Suprapubic skin (tissue), 4 donors: ENCODE results near the gene CCT2. TPM values are rescaled to one million over a fixed set of nuclear protein-coding genes. Genes with fewer than 3 reads are reported as not detected.
"Not testable (repeated sequence)": the region's sequence is repeated elsewhere in the genome, so short reads cannot be mapped to it uniquely, and the experiment has no call there.

Experiments used
- DNase-seq, 2 donors: peaks; one replicate each; pipeline ENCODE4 v3.0.0-alpha.2; 2019; ENCODE audit warnings: low spot score in 2 of 2
- H3K27ac ChIP-seq: fragments of 200-600 bp; sonication (generic); one replicate; pipeline ENCODE4 v1.5.1; 2019
- H3K27me3 ChIP-seq: fragments of 200-600 bp; sonication (generic); one replicate; pipeline ENCODE4 v1.5.1; 2019
- H3K36me3 ChIP-seq: fragments of 200-600 bp; sonication (generic); one replicate; pipeline ENCODE4 v1.5.1; 2019
- H3K4me1 ChIP-seq: fragments of 200-600 bp; sonication (generic); one replicate; pipeline ENCODE4 v1.5.1; 2019
- H3K4me3 ChIP-seq: fragments of 200-600 bp; sonication (generic); one replicate; pipeline ENCODE4 v1.5.1; 2019; ENCODE audit warnings: mild to moderate bottlenecking
- H3K9me3 ChIP-seq: fragments of 200-600 bp; sonication (generic); one replicate; pipeline ENCODE4 v1.5.1; 2019
- EP300 ChIP-seq: sonication (generic); formaldehyde crosslinking; IDR thresholded peaks from one replicate; pipeline ENCODE4 v1.6.1; 2017; ENCODE audit warnings: antibody characterized with exemption
- POLR2A ChIP-seq, 2 donors: fragments of 450-650 bp; IDR thresholded peaks; one replicate each; pipeline ENCODE4 v1.6.1; 2017; ENCODE audit warnings: antibody characterized with exemption in 2 of 2, mild to moderate bottlenecking in 2 of 2, moderate library complexity in 2 of 2
- POLR2AphosphoS5 ChIP-seq, 3 donors: sonication (generic); formaldehyde crosslinking; IDR thresholded peaks; one replicate each; pipeline ENCODE4 v1.6.1; 2017; ENCODE audit warnings: antibody characterized with exemption in 3 of 3
- WGBS: methylation state at CpG from one replicate; pipeline ENCODE4 v1.1.5; 2018; 5-methylcytosine and 5-hydroxymethylcytosine counted together
- total RNA-seq, 4 donors: library from RNA; depleted of rRNA; stranded (reverse); fragments of >200 nt; gene quantifications; one replicate each; pipeline ENCODE4 v1.1.0, GENCODE V29; 2016
- TF ChIP-seq, protein P1 (sequence below), 2 donors: fragments of 200-600 bp in 1 of 2; fragments of 450-650 bp in 1 of 2; sonication (generic) in 1 of 2; IDR thresholded peaks; one replicate each; pipeline ENCODE4 v1.5.1; 2016 to 2019; ENCODE audit warnings: antibody characterized with exemption in 2 of 2, mild to moderate bottlenecking in 1 of 2, moderate library complexity in 1 of 2

Gene CCT2
- total RNA-seq, 4 donors from 2014 or later: 81.0 to 112 (median 96.7) TPM

DNA sequence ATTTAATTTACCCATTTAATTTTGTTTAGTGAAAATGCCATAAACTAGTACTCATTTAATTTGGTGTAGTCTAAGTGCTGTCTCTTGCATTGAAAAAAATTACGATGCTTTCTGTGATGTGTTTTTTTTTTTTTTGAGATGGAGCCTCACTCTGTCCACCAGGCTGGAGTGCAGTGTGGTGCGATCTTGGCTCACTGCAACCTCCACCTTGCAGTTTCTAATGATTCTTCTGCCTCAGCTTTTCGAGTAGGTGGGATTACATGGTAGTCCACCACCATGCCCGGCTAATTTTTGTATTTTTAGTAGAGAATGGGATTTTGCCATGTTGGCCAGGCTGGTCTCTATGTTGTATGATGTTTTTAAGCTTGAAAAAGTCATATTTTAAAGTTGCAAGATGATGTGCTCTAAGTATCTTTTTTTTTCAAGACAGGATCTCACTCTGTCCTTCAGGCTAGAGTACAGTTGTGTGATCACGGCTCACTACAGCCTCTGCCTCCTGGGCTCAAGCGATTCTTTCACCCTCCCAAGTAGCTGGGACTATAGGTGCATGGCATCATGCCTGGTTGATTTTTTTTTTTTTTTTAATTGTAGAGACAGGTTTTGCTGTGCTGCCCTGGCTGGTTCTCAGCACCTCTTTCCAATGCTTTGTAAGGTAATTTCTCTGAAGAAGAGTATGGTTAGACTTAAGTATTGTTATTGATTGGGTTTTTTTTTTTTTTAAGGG lies 16.9 kb downstream of the CCT2 start:
- H3K36me3 ChIP-seq: peaks cover 62% of the 10 kb centered on the region
- no peak for DNase-seq

DNA sequence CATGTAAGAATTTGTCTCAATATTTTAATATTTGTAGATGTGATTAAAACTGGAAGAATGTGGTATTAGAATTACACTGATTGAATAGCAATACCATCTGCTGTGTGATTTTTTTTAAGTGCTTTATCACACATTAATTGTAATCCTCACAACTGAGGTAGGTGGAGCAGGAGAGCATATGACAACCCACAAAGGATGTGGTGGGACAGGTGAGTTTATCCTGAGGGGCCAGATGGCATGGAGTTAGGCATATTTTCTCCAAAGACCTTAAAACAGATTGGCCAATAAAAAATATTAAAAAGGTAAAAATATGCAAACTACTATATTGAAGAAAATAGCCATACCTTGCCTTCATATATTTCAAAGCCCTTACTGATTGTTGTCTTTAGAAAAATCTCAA lies 17.7 kb downstream of the CCT2 start:
- no peaks in the 10 kb centered on the region for H3K4me1 ChIP-seq
- no peaks in the 10 kb centered on the region for H3K9me3 ChIP-seq
- TF ChIP-seq POLR2A (IDR thresholded peaks at IDR 0.05) (no peak), EP300 (no peak), POLR2AphosphoS5 (IDR thresholded peaks at IDR 0.05) (no peak)
- TF ChIP-seq, protein P1, sequence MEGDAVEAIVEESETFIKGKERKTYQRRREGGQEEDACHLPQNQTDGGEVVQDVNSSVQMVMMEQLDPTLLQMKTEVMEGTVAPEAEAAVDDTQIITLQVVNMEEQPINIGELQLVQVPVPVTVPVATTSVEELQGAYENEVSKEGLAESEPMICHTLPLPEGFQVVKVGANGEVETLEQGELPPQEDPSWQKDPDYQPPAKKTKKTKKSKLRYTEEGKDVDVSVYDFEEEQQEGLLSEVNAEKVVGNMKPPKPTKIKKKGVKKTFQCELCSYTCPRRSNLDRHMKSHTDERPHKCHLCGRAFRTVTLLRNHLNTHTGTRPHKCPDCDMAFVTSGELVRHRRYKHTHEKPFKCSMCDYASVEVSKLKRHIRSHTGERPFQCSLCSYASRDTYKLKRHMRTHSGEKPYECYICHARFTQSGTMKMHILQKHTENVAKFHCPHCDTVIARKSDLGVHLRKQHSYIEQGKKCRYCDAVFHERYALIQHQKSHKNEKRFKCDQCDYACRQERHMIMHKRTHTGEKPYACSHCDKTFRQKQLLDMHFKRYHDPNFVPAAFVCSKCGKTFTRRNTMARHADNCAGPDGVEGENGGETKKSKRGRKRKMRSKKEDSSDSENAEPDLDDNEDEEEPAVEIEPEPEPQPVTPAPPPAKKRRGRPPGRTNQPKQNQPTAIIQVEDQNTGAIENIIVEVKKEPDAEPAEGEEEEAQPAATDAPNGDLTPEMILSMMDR (IDR thresholded peaks at IDR 0.05): no peak
- H3K4me3 ChIP-seq: no peak overlapping the region
- H3K36me3 ChIP-seq: peaks cover 54% of the 10 kb centered on the region
- H3K27me3 ChIP-seq: no peaks in the 10 kb centered on the region
- no peak for DNase-seq
- no peak overlapping the region for H3K27ac ChIP-seq

More for the DNA sequence above, 16.9 kb downstream of the CCT2 start:
- WGBS: 79% methylated on average over 6 of the region's 6 CpGs
- no peak for TF ChIP-seq EP300
- TF ChIP-seq, protein P1 (IDR thresholded peaks at IDR 0.05): no peak
- no peak for TF ChIP-seq POLR2A (IDR thresholded peaks at IDR 0.05)
- no peak for TF ChIP-seq POLR2AphosphoS5 (IDR thresholded peaks at IDR 0.05)
- H3K4me3 ChIP-seq: no peak overlapping the region
- no peaks in the 10 kb centered on the region for H3K4me1 ChIP-seq
- no peak overlapping the region for H3K27ac ChIP-seq
- H3K9me3 ChIP-seq: no peaks in the 10 kb centered on the region
- H3K27me3 ChIP-seq: no peaks in the 10 kb centered on the region

DNA sequence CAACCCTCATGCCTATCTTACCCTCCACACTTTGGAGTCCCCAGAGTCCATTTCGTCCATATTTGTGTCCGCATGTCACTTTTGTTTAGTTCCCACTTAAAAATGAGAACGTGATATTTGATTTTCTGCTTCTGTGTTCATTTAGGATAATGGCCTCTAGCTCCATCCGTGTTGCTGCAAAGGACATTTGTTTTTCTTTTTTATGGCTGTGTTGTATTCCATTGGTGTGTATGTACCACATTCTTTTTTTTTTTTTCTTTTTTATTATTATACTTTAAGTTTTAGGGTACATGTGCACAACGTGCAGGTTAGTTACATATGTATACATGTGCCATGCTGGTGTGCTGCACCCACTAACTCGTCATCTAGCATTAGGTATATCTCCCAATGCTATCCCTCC lies 18.3 kb downstream of the CCT2 start:
- H3K36me3 ChIP-seq: peaks cover 48% of the 10 kb centered on the region
- WGBS: 92% methylated on average over 6 of the region's 6 CpGs
- H3K4me1 ChIP-seq, DNase-seq, H3K9me3 ChIP-seq, H3K27ac ChIP-seq, H3K4me3 ChIP-seq, H3K27me3 ChIP-seq: not testable (repeated sequence)

DNA sequence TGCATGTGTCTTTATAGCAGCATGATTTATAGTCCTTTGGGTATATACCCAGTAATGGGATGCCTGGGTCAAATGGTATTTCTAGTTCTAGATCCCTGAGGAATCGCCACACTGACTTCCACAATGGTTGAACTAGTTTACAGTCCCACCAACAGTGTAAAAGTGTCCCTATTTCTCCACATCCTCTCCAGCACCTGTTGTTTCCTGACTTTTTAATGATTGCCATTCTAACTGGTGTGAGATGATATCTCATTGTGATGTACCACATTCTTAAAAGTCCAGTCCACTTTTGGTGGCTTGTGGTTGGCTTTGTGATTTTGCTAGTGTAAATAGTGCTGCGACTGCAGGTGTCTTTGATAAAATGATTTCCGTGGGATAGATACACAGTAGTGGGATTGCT lies 19.0 kb downstream of the CCT2 start:
- H3K4me1 ChIP-seq, H3K9me3 ChIP-seq, DNase-seq, H3K4me3 ChIP-seq, H3K27ac ChIP-seq, H3K27me3 ChIP-seq: not testable (repeated sequence)
- H3K36me3 ChIP-seq: peaks cover 40% of the 10 kb centered on the region
- 98% methylated on average over 3 of the region's 3 CpGs for WGBS

DNA sequence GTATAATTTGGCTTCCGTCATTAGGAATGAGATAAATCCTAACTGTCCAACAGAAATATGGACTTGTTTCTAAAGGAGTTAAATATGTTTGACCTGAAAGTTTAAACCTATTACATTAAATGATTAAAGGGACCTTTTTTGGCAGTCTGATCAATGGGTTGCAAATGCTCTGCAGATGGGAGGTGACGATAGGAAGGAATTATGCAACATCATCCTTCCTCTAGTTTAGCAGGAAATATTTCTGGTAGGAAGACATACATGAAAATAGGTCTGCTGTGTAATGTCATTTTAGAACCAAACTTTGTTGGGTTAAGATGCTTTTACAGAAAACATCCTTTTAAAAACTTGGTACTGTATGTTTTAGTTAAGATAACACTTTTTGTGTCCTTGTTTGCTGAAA lies 22.9 kb downstream of the CCT2 start:
- H3K4me1 ChIP-seq: no peaks in the 10 kb centered on the region
- WGBS: 61% methylated on average over 2 of the region's 2 CpGs

DNA sequence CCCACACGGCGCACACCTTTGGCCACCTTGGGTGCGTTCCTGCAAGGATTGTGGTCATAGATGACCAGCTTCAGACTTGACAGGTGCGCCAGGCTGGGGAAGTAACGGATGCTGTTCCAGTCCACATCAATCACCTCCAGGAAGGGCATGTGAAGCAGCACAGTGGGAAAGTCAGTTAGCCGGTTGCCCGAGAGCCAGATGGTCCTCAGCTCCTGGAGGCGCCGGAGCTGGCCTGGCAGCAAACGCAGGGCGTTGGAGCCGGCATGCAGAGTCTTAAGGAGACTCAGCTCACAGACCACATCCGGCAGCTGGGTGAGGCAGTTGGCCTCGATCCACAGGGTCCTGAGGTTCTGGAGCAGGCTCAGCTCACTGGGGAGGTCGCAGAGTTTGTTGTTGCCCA lies 24.9 kb downstream of the CCT2 start:
- H3K4me1 ChIP-seq: no peaks in the 10 kb centered on the region
- WGBS: 88% methylated on average over 14 of the region's 15 CpGs
- no peaks in the 10 kb centered on the region for H3K36me3 ChIP-seq
- TF ChIP-seq POLR2A (IDR thresholded peaks at IDR 0.05) (no peak), POLR2AphosphoS5 (IDR thresholded peaks at IDR 0.05) (no peak), EP300 (no peak)
- TF ChIP-seq, protein P1 (IDR thresholded peaks at IDR 0.05): no peak
- no peak overlapping the region for H3K27ac ChIP-seq
- no peak for DNase-seq
- no peaks in the 10 kb centered on the region for H3K9me3 ChIP-seq
- no peaks in the 10 kb centered on the region for H3K27me3 ChIP-seq
- no peak overlapping the region for H3K4me3 ChIP-seq

More for the DNA sequence above, 22.9 kb downstream of the CCT2 start:
- no peak overlapping the region for H3K4me3 ChIP-seq
- no peak for TF ChIP-seq EP300
- TF ChIP-seq POLR2A (IDR thresholded peaks at IDR 0.05): no peak
- no peaks in the 10 kb centered on the region for H3K27me3 ChIP-seq
- peaks cover 3% of the 10 kb centered on the region for H3K36me3 ChIP-seq
- no peak overlapping the region for H3K27ac ChIP-seq
- H3K9me3 ChIP-seq: no peaks in the 10 kb centered on the region
- no peak for DNase-seq

DNA sequence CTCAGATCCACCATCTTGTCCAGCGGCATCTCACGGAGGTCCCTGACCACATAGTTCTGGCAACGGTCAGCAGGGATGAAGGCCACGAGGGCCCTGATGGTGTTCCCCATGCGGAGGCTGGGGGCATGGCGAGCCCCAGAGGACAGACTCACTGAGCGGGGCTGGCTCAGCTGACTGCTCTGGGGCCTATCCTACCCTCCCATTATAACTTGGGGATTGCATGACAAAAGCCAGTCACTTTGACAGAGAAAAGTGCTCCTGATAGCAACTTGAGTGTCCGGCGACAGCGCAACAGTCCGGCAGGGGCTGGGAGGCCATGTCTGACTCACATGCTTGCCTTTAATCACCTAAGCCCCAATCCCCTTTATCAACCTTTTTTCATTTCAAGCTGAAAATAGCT lies 25.5 kb downstream of the CCT2 start, which contains the start of gene LRRC10:
LRRC10 (minus strand) TSS at position 179 of the 400 bp plus-strand sequence; CDS start at position 110, 69 bp downstream.
- Histone ChIP-seq H3K4me3 (no peak within 1 kb of the TSS), H3K9me3 (no peaks in the 10 kb centered on the region), H3K27ac (no peak within 1 kb of the TSS), H3K4me1 (no peaks in the 10 kb centered on the region), H3K36me3 (no peaks in the 10 kb centered on the region), H3K27me3 (no peaks in the 10 kb centered on the region)
- WGBS: 92% methylated on average over 11 of the region's 11 CpGs
- DNase-seq: no peak
- no peak for TF ChIP-seq POLR2A (IDR thresholded peaks at IDR 0.05)
- TF ChIP-seq, protein P1 (IDR thresholded peaks at IDR 0.05): no peak
- TF ChIP-seq EP300: no peak
- no peak for TF ChIP-seq POLR2AphosphoS5 (IDR thresholded peaks at IDR 0.05)
